GM18508 (cell line): ENCODE measurements around the gene MGMT.

ENCODE experiments used
- ATAC-seq: cut with Tn5 transposase; IDR thresholded peaks from one replicate; pipeline ENCODE4 v1.9.1; 2021; ENCODE audit warnings: moderate number of reproducible peaks; ENCODE audit not compliant: insufficient read depth, unreplicated experiment

Gene MGMT

DNA sequence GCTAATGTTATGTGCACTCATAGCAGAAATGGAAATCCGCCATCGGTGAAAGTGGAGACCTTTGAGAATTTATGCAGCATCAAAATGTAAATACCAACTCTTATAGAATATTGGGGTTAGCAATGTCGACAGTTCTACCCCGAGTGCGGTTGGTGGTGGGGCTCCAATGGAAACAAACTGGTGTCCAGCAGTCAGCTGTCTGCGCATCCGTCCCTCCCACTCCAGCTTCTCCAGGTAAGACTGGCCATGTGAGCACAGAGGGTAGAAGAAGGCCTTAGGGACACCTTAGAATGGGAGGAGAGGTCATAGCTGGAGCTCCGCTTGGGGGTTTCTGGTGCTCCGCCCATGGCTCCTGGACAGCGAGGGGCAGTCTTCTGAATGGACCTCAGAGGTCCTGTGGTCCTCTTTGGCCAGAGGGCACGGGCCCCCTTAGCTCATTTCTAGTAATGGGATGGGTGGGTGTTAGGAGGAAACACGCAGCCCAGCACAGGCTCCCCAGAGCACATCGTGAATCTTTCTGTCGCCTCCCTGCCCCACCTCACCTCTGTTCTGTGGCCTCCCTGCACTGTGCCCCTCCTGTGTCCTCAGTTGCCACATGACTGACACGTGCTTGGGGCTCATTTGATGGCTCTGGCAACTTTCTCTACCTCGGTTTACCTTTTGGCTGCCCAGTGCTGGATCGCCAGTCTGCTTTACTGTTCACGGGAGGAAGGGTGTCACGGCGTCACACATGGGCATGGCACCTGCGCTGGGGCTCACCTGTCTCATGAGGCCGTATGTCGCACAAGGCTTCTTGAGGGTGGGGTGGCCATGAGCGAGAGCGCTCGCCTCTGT is 50.0 kb downstream of the MGMT start:
- ATAC-seq, result no peak

DNA sequence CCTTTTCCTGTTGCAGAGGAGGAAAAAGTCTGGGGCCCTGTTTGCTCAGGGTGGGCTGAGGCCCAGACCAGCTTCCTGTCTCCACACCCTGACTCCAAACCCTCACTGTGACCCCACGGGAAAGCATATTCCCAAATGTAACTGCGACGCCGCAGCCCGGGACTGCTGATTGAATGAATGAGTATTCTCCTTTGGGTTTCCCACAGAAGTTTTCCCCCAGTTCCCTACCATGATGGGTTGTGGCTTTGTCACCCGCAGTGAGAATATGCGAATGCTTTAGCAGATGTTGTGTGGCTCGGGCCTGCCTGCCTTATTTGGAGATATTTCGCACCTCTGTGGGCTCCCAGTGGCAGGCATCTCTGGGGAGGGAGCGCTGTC is 50.6 kb downstream of the MGMT start:
- ATAC-seq, result no peak

DNA sequence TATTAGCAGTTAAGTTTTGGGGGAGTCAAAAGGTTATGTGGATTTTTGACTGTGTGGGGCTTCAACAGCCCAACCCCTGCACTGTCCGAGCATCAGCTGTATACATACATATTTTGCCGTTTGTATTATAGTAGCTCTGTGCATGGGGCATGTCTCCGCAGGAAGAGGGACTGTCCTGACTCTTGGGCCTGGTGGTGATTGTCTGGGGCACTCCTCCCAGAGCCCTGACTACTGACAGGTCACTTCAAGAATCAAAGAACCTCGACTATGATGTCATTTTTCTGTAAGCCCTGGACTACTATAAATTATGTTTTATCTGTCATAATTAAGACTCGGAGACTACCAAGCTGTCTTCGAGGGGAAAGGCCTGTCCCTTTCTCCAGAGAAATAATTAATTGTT is 51.8 kb downstream of the MGMT start:
- no peak for ATAC-seq

DNA sequence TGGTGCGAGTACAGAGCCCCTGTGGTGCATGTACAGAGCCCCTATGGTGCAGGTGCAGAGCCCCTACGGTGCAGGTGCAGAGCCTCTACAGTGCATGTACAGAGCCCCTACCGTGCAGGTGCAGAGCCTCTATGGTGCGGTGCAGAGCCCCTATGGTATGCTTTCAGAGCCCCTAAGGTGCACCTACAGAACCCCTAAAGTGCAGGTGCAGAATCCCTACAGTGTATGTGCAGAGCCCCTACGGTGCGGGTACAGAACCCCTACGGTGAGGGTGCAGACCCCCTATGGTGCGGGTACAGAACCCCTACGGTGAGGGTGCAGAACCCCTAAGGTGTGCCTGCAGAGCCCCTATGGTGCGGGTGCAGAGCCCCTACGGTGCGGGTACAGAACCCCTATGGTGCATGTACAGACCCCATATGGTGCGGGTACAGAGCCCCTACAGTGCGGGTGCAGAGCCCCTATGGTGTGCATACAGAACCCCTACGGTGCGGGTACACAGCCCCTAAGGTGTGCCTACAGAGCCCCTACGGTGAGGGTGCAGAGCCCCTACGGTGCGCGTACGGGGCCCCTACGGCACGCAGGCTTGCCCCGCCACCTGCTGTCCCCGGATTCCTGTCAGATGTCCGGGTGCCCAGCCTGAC is 53.5 kb downstream of the MGMT start:
- ATAC-seq, result no peak

GRCh38 chr10:129521161-129522025 is 54.4 kb downstream of the MGMT start:
- no peak for ATAC-seq

GRCh38 chr10:129522041-129522585 is 55.1 kb downstream of the MGMT start:
- no peak for ATAC-seq

DNA sequence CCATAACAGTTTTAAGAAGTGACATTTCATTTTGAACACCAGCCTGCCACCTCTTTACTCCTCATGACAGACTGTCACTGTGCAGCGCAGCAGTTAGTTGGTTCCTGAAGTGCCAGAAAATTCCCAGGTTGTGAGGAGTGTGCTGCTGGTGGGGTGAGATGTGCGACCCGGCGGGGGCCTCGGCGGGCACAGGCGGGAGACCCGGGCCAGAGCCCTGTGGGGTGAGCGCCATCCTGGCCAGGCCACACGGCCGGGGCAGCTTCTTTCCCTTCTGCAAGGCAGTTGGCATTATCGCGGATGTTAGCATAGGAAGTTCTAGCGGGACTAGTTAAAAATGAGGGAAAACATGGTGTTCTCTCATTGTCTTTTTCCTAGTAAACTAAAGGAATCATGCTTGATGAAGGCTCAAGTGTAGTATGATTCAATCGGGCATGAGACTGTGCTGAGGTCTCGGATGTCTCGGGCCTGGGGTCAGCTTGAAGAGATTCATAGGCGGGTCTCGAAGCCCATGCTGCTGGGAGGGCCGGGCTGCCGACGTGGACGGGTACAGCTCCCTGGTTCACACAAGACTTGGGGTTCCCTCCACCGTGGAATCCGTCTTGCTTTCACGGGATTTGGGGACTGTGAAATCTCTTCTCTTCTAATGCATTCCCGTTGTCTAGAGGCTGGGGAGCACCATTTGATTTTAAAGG is 56.1 kb downstream of the MGMT start:
- ATAC-seq, result no peak

GRCh38 chr10:129523723-129524316 is 56.8 kb downstream of the MGMT start:
- no peak for ATAC-seq

GRCh38 chr10:129524936-129525335 is 57.9 kb downstream of the MGMT start:
- ATAC-seq, result no peak

GRCh38 chr10:129525401-129525801 is 58.4 kb downstream of the MGMT start:
- ATAC-seq, result no peak

DNA sequence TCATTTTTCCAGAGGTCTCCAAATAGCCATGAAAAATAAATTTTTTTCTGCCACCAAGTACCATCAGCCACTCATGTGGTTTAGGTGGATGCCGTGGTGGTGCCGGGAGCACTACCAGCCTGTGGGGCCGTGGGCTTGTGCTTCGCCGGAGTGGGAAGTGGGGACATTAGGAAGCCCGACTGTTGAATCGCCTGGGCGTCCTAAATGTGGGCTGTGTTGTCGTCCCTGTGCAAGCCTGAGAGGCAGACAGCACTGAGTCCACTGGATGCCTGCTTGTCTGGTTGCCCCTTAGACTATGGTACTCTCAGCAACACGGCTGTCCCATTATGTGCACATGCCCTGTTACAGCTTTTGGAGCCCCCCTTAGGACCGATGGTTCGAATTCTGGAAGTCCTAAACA is 59.9 kb downstream of the MGMT start:
- no peak for ATAC-seq

DNA sequence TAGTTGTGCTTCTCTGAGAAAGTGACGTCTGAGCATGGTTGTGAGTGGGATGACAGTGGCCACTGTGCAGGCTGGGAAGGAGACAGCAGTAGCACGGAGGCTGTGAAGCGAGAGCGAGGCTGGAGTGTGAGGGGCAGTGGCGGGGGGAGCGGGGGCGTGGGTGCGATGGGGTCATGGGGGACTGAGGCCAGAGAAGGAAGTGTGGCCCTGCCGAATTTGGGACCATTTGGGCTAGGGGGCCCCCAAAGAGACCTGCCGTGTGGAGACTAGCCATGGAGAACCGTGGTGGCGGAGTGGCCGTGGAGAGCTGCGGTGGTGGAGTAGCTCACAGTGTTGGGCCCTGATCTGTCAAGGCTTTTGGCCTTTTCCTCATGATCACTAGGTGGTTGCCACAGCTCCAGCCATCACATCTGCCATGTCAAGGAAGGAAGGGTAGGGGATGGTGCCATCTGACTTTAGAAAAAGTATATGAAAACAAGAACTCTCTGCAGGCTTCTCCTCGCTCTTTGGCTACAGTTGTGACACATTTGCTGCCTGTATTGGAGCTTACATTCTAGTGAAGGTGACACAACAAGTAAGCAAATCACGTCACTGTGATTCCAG is 61.4 kb downstream of the MGMT start:
- no peak for ATAC-seq

GRCh38 chr10:129530581-129530980 is 63.5 kb downstream of the MGMT start:
- ATAC-seq, result no peak

- no peak for ATAC-seq
Observed at GRCh38 chr10:129531195-129531968, 64.3 kb downstream of the MGMT start.

GRCh38 chr10:129531969-129532660 is 65.1 kb downstream of the MGMT start:
- ATAC-seq, result no peak

DNA sequence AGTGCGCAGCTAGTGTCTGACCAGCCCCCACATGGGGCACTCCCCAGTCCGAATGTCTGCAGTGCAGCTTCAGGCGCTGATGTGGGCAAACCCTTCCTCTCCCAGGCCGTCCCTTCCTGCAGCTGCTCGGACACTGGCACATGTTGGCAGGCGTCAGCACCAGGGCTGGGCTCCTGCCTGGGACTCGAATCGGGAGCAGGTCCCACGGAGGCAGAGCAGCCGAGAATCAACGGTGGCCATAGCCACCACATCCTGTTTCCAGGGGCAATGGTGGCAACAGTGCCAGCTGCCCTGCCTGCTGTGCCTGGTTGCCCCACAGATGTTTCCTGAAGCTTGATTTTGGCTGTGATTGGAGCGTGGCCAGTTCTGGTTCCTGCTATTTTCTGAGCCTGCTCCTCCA is 65.8 kb downstream of the MGMT start:
- no peak for ATAC-seq

DNA sequence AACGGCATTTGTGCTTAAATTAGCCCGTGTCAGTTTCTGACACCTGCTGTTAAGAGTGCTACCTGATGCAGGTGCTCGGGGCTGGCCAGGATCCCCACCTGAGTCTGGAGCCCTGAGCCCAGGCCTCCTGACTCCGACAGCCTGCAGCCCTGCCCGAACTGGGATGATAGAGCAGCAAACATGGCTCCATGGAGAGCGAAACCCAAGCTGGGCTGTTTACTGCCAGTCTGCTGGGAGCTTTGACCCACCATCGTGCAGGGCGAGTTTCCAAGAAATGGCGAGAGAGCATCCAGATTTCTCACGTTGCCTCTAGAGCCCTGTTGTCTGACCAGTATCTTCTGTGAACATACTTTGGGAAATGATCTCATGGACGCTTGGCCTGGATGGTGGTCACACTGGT is 66.2 kb downstream of the MGMT start:
- no peak for ATAC-seq

DNA sequence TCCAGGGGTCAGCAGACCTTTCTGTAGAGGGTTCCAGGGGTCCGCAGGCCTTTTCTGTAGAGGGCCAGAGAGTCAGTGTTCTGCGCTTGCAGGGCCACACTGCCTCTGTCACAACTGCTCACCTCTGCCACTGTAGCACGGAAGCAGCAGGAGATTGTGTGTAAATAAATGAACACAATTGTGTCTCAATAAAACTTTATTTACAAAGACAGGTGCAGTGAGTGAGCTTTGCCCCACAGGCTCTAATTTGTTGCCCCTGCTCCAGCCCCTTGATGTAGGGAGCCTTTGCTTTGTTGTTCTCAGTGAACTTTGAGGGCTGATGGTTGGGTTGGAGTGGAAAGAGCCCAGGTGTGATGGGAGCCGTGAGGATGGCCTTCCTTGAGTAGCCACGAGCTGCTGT is 67.8 kb downstream of the MGMT start:
- no peak for ATAC-seq
